GM18505 (cell line): ENCODE measurements around the gene CHD6.

ENCODE experiments used
- ATAC-seq: cut with Tn5 transposase; IDR thresholded peaks from one replicate; pipeline ENCODE4 v1.9.1; 2021; ENCODE audit not compliant: unreplicated experiment
- POLR2A ChIP-seq: IDR thresholded peaks from 4 replicates; pipeline ENCODE4 v1.6.1; 2011; ENCODE audit warnings: borderline replicate concordance; ENCODE audit not compliant: insufficient read depth, insufficient read length; ENCODE audit errors: extremely low read depth

CHD6 gene

DNA sequence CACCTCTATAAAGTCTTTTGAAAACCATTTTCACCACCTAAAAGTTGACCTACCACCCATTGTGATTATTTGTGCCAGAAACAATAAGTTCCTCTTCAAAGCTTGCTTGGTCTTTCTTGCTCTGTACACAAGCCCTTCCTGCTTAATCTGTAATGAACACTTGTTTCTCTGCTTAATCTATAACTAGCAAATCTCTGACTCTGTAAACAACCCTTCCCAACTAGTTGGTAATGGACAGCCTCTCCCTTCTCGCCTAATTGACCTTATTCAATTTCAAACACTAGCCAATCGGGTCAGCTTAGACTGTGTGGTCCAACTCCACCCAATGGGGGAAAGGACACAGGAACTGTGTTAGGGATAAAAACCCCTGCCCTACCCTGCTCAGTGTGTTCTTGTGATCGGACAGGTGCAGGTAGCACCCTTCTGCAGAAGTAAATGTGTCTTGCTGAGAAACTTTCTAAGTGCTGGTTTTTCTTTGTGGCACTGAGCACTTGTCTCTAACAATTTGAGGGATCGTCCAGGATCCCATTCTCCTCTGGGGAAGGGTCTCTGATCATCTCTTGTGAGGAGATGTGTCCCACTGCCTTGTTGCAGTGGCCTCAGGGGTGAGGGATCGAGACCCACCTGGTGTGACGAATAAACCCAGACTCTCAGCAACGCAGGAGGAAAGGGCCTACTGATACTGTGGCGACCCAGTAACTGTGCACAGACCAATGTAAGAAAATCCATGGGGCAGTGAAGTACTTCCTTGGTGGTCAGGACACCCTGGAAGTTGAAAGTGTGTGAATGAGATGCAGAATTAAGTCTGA is 23.5 kb downstream of the CHD6 start:
- no peak for ATAC-seq
- TF ChIP-seq POLR2A, result no peak

DNA sequence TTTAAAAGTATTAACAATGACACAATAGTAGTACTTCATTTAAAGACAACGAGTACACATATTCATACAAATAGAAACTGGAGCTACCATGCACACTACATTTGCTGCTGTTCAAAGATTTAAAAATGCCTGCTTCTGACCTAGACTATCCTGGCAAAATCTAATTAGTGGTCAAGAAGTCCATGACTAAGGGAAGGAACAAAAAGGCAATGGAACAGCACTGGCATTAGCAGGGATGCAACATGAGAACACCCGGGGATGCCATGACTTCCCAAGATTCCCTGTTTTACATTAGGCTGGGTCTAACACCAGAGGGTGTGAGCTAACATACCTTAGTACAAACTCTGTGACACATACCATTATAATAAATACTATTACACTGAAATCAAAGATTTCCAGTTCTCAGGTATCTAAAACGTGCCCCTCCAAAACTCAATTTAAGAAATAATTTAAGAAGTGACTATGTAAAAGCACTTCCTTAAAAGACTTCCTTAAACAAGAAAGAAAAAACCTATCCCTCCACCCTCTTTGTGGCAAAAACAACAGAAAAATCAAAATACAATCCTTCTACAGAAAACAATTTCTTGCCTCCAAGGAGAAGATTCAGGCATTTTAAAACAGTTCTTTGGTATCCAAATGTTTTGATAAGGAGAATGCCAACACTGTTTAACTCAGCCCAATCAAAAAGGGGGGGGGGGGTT is 25.5 kb downstream of the CHD6 start:
- no peak for ATAC-seq
- TF ChIP-seq POLR2A, result no peak

- ATAC-seq, result no peak
These were observed 30.2 kb downstream of the CHD6 start for GRCh38 chr20:41587956-41588355.

DNA sequence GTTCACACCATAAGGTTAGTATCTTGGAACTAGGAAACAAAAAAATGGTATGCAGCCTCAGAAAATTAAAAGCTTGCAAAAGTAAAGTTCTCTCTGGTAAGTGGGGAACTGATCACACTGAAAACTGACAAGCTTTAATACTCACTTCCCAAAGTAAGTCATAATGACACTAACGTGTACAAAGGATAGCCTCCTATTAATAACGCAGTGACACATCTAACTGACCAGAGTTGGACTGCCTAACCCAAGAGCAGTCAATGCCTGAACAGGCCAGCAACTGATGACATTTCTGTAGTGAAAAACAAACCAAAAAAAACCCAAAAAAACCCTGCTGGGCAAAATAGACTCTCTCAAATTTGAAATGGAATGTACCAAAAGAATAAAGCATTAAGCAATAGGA is 30.7 kb downstream of the CHD6 start:
- ATAC-seq, result no peak
- TF ChIP-seq POLR2A, result no peak

More at GRCh38 chr20:41587956-41588355, 30.2 kb downstream of the CHD6 start:
- no peak for TF ChIP-seq POLR2A

DNA sequence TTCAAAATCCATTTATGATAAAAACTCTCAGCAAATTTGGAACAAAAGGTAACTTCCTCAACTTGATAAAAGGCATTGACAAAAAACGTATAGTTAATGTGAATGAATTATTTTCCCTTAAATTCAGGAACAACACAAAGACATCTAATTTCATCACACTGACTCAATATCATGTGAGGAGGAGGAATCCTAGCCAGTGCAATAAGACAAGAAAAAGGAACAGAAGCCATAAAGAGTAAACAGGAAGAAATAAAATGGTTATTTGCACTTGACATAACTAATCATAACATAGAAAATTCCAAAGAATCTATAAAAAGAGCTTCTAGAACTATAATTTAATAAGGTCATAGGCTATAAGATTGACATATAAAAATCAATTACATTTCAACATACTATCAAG is 31.4 kb downstream of the CHD6 start:
- TF ChIP-seq POLR2A, result no peak
- no peak for ATAC-seq

GRCh38 chr20:41580350-41580749 is 37.8 kb downstream of the CHD6 start:
- TF ChIP-seq POLR2A, result no peak

GRCh38 chr20:41577129-41578009 is 40.8 kb downstream of the CHD6 start:
- no peak for TF ChIP-seq POLR2A
- no peak for ATAC-seq

More at GRCh38 chr20:41580350-41580749, 37.8 kb downstream of the CHD6 start:
- ATAC-seq, result no peak

DNA sequence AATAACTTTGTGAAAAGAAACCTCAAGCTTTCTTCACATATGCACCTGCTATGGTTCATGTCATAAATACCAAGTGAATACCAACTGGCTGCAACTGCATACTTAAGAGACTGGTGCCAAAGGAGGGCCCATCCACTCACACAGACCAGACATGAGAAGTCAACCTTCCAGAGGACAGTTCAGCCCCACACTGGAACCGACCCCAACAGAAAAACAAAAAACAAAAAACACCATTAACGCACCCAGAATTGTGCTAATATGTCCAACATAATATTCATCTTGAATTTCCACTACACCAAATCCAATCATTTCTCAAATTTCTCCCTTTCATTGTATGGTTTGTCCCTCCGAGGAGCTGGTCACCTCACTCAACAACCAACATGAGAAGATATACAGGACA is 42.8 kb downstream of the CHD6 start:
- no peak for TF ChIP-seq POLR2A

GRCh38 chr20:41574802-41575389 is 43.3 kb downstream of the CHD6 start:
- no peak for TF ChIP-seq POLR2A
- no peak for ATAC-seq

More for the DNA sequence above, 42.8 kb downstream of the CHD6 start:
- no peak for ATAC-seq

- ATAC-seq, result no peak
- TF ChIP-seq POLR2A, result no peak
These were observed 44.2 kb downstream of the CHD6 start for GRCh38 chr20:41573955-41574354.

DNA sequence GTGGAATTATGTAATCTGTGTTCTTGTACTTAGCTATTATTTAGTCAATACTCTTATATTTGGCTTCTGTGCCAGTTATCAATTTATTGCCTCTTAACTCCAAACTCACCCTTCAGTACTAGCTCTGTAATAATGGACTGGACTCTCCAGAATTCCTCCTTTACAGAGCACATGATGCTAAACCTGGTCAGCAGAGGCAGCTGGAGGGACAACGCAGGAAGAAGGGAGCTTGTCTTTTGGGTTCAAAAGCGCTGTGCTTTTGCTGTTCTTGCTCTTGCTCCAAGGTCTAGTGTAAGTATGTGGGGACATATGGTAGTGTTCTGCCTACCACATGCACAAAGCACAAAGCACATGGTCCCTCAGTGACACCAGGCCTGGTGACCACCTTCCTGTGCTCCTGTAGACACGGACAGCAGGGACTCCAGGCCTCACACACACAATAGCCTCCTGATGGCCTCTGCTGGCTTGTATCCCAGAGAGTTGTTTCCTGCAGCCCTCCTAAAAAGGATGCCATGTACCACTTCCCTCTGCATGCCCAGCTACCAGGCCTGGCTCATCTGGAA is 46.1 kb downstream of the CHD6 start:
- ATAC-seq, result no peak
- no peak for TF ChIP-seq POLR2A

DNA sequence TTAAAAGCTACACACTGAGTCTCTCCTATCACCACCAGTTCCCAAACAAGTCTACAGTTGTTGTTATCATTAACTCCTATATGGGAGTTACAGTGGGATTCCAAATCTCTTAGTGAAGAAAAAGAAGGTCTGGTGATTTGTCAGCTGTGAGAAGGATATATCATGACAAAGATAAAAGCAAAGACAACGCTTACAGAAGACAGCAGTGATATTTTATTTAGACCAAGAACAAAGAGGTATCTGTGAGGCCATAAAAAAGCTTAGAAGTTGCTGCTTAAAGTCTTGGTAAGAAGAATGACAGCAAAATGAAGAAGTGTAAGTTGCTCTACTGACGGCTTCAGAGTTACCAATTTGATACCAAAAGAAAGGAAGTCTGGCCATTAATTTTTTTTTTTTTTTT is 47.2 kb downstream of the CHD6 start:
- ATAC-seq, result no peak
- no peak for TF ChIP-seq POLR2A
